WERI-Rb-1 (cell line): ENCODE results near the gene SAP30BP.

Experiments
- DNase-seq: peaks from one replicate; pipeline ENCODE4 v3.0.0-alpha.2; 2020
- H3K27ac ChIP-seq: fragments of 250-450 bp; sonication (Bioruptor Pico); 2 replicates; pipeline ENCODE4 v1.5.1; 2020; ENCODE audit warnings: mild to moderate bottlenecking, moderate library complexity
- H3K27me3 ChIP-seq: fragments of 250-450 bp; sonication (Bioruptor Pico); 2 replicates; pipeline ENCODE4 v1.5.1; 2021; ENCODE audit warnings: mild to moderate bottlenecking, low read depth, moderate library complexity; ENCODE audit not compliant: insufficient read depth, severe bottlenecking
- H3K36me3 ChIP-seq: fragments of 250-450 bp; sonication (Bioruptor Pico); 2 replicates; pipeline ENCODE4 v1.5.1; 2020; ENCODE audit warnings: mild to moderate bottlenecking, moderate library complexity
- H3K4me3 ChIP-seq: 2 replicates; pipeline ENCODE4 v1.5.1; 2011; ENCODE audit warnings: low read depth, mild to moderate bottlenecking, control low read depth, low read length
- H3K9me3 ChIP-seq: fragments of 250-450 bp; sonication (Bioruptor Pico); 2 replicates; pipeline ENCODE4 v1.5.1; 2021; ENCODE audit warnings: mild to moderate bottlenecking, moderate library complexity; ENCODE audit not compliant: severe bottlenecking
- TF ChIP-seq, protein P1 (sequence below): IDR thresholded peaks from 2 replicates; pipeline ENCODE4 v1.5.1; 2011; ENCODE audit warnings: low read depth, mild to moderate bottlenecking, control low read depth, inconsistent platforms, low read length

The SAP30BP gene

DNA sequence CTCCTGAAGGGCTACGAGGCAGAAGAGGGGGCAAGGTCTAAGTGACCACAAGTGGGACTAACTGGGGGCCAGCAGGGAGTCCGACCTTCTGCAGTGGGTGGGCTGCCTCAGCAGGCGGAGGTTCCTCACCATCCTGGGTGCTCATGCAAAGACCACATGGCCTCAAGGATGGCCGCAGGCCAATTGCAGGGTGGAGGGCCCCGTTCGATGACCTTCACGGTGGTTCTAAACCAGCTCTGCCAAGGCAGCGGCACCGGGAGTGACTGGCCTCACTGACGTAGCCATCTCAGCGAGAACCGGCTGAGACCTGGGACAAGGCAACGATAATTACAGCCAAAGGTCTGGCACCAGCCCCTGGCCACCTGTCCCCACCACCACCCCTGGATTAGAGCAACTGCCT, 28.2 kb upstream of the SAP30BP start:
- no peak for DNase-seq
- no peak overlapping the region for H3K4me3 ChIP-seq
- TF ChIP-seq, protein P1, sequence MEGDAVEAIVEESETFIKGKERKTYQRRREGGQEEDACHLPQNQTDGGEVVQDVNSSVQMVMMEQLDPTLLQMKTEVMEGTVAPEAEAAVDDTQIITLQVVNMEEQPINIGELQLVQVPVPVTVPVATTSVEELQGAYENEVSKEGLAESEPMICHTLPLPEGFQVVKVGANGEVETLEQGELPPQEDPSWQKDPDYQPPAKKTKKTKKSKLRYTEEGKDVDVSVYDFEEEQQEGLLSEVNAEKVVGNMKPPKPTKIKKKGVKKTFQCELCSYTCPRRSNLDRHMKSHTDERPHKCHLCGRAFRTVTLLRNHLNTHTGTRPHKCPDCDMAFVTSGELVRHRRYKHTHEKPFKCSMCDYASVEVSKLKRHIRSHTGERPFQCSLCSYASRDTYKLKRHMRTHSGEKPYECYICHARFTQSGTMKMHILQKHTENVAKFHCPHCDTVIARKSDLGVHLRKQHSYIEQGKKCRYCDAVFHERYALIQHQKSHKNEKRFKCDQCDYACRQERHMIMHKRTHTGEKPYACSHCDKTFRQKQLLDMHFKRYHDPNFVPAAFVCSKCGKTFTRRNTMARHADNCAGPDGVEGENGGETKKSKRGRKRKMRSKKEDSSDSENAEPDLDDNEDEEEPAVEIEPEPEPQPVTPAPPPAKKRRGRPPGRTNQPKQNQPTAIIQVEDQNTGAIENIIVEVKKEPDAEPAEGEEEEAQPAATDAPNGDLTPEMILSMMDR: no peak

DNA sequence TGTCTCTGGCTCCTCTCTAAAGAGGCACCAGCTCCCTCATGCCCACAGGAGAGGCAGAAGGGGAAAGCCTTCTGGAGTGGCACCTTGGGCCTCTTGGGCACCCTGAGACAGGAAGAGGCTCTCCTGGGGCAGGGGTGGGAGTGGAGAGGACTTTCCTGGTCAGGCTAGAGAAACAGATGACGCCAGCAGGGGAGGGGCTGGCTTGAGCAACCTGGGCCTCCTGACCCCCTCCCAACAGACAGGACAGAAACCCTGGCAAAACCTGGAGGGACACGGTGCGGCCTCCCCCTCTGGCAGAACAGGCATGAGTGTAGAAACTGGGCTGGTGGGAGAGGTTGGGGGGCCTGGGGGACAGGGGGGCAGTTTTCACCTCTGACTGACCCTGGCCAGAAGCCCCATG, 27.8 kb upstream of the SAP30BP start:
- Histone ChIP-seq H3K27ac (no peak overlapping the region), H3K9me3 (no peaks in the 10 kb centered on the region), H3K4me3 (no peak overlapping the region), H3K27me3 (no peaks in the 10 kb centered on the region), H3K36me3 (peaks cover 10% of the 10 kb centered on the region)
- TF ChIP-seq, protein P1: no peak
- DNase-seq: no peak

More for the DNA sequence above, 28.2 kb upstream of the SAP30BP start:
- H3K27ac ChIP-seq: no peak overlapping the region
- no peaks in the 10 kb centered on the region for H3K27me3 ChIP-seq
- no peaks in the 10 kb centered on the region for H3K9me3 ChIP-seq
- peaks cover 6% of the 10 kb centered on the region for H3K36me3 ChIP-seq

DNA sequence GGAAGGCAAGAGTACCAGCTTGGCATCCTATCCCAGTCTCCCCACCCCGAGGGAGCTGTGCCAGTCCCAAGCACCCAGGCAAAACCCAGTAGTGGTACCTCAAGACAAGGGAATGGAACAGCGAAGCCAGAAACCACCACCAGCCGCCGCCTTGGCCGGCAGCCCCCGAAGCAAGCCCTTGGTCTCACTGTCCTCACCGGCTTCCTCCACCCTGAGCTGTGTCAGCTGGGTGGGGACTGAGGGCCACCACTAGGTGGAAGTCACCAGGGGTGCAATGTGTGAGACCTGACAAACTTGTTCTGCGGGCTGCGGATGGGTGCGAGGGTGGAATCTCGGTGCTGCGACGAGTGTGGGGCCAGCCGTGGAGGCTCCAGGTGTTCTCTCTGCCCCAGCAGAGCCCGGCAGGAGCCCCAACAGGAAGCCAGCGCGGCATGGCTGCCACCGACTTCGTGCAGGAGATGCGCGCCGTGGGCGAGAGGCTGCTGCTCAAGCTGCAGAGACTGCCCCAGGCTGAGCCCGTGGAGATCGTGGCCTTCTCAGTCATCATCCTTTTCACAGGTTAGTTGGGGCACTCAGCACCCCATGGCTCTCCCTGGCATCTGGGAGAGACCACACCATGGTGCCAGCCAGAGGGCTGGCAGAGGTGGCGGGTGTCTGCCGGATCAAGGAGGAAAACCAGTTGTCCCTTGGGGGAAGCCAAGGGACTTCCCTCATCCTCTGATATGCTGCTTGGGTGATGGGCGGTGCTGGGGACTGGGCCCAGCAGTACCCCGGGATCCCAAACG, 27.2 kb upstream of the SAP30BP start:
- no peak for DNase-seq
- Histone ChIP-seq H3K27me3 (no peaks in the 10 kb centered on the region), H3K27ac (no peak overlapping the region), H3K36me3 (peaks cover 11% of the 10 kb centered on the region), H3K4me3 (no peak overlapping the region), H3K9me3 (no peaks in the 10 kb centered on the region)
- TF ChIP-seq, protein P1: no peak

DNA sequence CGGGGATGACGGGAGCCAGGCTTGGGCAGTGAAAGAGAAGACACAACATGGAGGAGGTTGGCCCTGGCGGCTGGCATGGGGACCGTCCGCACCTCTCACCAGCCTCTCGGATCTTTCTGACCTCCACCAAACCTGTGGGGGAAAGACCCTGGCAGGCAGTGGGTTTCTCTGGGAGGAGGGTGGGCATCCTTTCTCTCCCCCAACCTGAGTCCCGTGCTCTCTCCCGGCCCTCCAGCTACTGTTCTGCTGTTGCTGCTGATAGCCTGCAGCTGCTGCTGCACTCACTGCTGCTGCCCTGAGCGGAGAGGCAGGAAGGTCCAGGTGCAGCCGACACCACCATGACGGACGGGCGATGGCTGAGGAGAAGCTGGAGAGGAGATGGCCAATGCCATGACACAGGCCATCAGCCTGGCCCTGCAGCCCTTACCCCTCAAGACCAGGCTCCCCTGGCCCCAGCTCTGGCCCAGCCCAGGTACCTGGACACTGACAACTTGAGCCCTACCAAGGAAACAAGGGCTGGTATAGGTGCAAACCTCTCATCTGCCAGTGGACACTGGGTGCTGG, 26.5 kb upstream of the SAP30BP start:
- Histone ChIP-seq H3K36me3 (peaks cover 15% of the 10 kb centered on the region), H3K9me3 (no peaks in the 10 kb centered on the region), H3K27me3 (no peaks in the 10 kb centered on the region), H3K27ac (no peak overlapping the region), H3K4me3 (no peak overlapping the region)
- TF ChIP-seq, protein P1: no peak
- no peak for DNase-seq

DNA sequence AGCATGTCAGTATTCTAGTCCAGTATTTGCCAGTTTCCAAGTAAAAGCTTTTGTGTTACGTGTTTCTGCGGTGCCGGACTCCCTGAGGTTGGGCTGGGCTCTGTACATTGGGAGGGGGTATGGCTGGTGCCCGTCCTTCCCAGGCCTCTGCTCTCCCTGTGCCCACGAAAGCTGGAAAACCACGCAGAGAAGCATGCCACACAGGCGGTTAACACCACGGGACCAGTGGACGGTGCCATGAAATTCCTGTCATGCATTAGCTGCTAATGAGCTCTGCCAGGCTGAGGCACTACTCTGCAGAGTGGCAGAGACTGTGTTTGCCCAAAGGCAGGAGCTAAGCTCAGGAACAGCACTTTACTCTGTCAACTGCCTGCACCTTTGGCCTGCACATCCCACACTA, 25.8 kb upstream of the SAP30BP start:
- Histone ChIP-seq H3K27ac (no peak overlapping the region), H3K9me3 (no peaks in the 10 kb centered on the region), H3K27me3 (no peaks in the 10 kb centered on the region), H3K4me3 (no peak overlapping the region), H3K36me3 (peaks cover 15% of the 10 kb centered on the region)
- TF ChIP-seq, protein P1: no peak
- DNase-seq: no peak
